ENCODE data around the gene HOXA3. TPM values are rescaled to one million over a fixed set of nuclear protein-coding genes. Genes with fewer than 3 reads are reported as not detected.

The HOXA3 gene
- total RNA-seq, 1 experiment from 2014 or later: 30.2 TPM

DNA sequence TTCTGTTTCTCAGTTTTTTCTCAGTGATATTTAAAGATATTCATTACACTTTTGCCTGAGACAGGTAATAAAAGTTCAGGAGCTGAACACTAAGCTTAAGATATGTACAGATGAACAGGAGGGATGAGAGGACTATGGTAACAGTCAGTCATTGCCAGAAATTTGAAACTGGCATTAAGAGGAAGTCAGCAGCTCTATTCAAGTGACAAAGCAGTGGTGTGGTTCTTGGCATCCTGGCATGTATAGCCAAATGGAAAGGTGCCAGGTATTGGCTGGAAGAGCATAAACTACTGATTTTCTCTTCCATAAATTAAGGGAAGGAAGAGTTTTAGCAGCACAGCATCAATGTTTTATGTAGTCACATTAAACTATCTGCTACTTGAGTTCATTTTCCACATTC, 79.3 kb downstream of the HOXA3 start:
- Histone ChIP-seq H3K4me1 (ENCODE audit: control insufficient read depth, insufficient read depth, low read length) (peaks cover 16% of the 10 kb centered on the region), H3K9me3 (ENCODE audit: control insufficient read depth, insufficient read depth, low read depth, low read length) (no peaks in the 10 kb centered on the region), H3K36me3 (ENCODE audit: control insufficient read depth, insufficient read depth, low read length) (no peaks in the 10 kb centered on the region), H3K27ac (ENCODE audit: low read length) (no peak overlapping the region), H3K27me3 (ENCODE audit: control insufficient read depth, insufficient read depth, low read length) (no peaks in the 10 kb centered on the region), H3K4me3 (ENCODE audit: low read depth in 2 of 2, low read length in 2 of 2) (no peak overlapping the region)
- no peak for TF ChIP-seq POLR2AphosphoS5 (IDR thresholded peaks at IDR 0.05; ENCODE audit: low read depth, low read length)
- TF ChIP-seq, protein P1, sequence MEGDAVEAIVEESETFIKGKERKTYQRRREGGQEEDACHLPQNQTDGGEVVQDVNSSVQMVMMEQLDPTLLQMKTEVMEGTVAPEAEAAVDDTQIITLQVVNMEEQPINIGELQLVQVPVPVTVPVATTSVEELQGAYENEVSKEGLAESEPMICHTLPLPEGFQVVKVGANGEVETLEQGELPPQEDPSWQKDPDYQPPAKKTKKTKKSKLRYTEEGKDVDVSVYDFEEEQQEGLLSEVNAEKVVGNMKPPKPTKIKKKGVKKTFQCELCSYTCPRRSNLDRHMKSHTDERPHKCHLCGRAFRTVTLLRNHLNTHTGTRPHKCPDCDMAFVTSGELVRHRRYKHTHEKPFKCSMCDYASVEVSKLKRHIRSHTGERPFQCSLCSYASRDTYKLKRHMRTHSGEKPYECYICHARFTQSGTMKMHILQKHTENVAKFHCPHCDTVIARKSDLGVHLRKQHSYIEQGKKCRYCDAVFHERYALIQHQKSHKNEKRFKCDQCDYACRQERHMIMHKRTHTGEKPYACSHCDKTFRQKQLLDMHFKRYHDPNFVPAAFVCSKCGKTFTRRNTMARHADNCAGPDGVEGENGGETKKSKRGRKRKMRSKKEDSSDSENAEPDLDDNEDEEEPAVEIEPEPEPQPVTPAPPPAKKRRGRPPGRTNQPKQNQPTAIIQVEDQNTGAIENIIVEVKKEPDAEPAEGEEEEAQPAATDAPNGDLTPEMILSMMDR (IDR thresholded peaks at IDR 0.05): no peak
- TF ChIP-seq, protein P2, sequence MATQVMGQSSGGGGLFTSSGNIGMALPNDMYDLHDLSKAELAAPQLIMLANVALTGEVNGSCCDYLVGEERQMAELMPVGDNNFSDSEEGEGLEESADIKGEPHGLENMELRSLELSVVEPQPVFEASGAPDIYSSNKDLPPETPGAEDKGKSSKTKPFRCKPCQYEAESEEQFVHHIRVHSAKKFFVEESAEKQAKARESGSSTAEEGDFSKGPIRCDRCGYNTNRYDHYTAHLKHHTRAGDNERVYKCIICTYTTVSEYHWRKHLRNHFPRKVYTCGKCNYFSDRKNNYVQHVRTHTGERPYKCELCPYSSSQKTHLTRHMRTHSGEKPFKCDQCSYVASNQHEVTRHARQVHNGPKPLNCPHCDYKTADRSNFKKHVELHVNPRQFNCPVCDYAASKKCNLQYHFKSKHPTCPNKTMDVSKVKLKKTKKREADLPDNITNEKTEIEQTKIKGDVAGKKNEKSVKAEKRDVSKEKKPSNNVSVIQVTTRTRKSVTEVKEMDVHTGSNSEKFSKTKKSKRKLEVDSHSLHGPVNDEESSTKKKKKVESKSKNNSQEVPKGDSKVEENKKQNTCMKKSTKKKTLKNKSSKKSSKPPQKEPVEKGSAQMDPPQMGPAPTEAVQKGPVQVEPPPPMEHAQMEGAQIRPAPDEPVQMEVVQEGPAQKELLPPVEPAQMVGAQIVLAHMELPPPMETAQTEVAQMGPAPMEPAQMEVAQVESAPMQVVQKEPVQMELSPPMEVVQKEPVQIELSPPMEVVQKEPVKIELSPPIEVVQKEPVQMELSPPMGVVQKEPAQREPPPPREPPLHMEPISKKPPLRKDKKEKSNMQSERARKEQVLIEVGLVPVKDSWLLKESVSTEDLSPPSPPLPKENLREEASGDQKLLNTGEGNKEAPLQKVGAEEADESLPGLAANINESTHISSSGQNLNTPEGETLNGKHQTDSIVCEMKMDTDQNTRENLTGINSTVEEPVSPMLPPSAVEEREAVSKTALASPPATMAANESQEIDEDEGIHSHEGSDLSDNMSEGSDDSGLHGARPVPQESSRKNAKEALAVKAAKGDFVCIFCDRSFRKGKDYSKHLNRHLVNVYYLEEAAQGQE (IDR thresholded peaks at IDR 0.05; ENCODE audit: insufficient read depth in 1 of 2, low read depth in 2 of 2, low read length in 1 of 2): no peak
- TF ChIP-seq TCF7L2 (IDR thresholded peaks at IDR 0.05; ENCODE audit: low read depth, low read length): no peak
- no peak for TF ChIP-seq SIN3A (IDR thresholded peaks at IDR 0.05; ENCODE audit: borderline replicate concordance, insufficient read depth, low read depth, low read length)
- BruUV-seq (replicated peaks): no TSS peak
- intact Hi-C loops (cut with micrococcal nuclease; ENCODE audit: unreplicated experiment) (no loop called here), in situ Hi-C loops (cut with HindIII; ENCODE audit: low pct_unique_long_range_greater_than_20kb, low sequenced_read_pairs) (no loop called here)
- ATAC-seq: no peak
- ChIA-PET POLR2A (interaction anchor here (0.7 kb wide), 1 partner anchor 112 kb away, joined by 15 read pairs; no protein-coding TSS in a partner anchor), CTCF (no interaction called here)
- DNase-seq (ENCODE audit: low read depth, low spot score): no peak

DNA sequence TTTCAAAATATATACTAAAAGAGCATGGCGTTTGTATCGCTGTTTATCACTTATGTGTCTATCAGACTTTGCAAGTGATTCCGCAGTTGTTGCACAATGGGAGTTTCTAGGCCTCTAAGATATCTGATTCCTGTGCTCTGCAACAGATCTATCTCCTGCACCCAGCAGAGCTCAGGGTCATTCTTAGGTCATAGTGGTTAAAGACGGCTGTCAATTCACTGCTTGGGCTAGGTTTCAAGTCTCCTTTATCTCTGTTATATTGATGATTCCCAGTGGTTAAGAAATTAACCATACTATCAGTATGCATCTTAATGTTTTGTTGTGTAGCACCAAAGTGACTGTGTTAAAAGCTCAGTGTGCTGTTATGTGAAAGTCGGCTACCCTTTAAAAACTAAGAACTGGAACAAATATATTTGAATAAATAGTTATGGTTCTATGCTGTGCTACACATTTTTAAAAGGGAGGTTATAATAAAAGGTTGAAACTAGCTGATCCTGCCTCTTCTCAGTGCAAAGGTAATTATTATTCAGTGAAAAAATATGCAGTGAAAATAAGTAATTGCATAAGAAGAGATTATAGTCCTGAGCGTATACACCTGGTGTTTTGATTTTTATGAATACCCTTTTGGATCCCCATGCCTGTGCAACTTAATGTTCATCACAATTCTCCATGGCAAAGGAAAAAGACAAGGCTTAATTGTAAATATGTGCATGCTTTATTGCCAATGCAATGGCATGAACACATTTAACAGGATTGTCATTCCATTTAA, 80.6 kb downstream of the HOXA3 start:
- intact Hi-C loops (cut with micrococcal nuclease; ENCODE audit: unreplicated experiment) (no loop called here), in situ Hi-C loops (cut with HindIII; ENCODE audit: low pct_unique_long_range_greater_than_20kb, low sequenced_read_pairs) (no loop called here)
- H3K4me1 ChIP-seq (ENCODE audit: control insufficient read depth, insufficient read depth, low read length): peaks cover 18% of the 10 kb centered on the region
- ChIA-PET POLR2A (no interaction called here), CTCF (no interaction called here)
- H3K9me3 ChIP-seq (ENCODE audit: control insufficient read depth, insufficient read depth, low read depth, low read length): no peaks in the 10 kb centered on the region
- DNase-seq (ENCODE audit: low read depth, low spot score): no peak
- TF ChIP-seq, protein P1 (IDR thresholded peaks at IDR 0.05): no peak
- no peak for TF ChIP-seq POLR2AphosphoS5 (IDR thresholded peaks at IDR 0.05; ENCODE audit: low read depth, low read length)
- peak; percentile 78 for TF ChIP-seq TCF7L2 (IDR thresholded peaks at IDR 0.05; ENCODE audit: low read depth, low read length)
- no peak for TF ChIP-seq SIN3A (IDR thresholded peaks at IDR 0.05; ENCODE audit: borderline replicate concordance, insufficient read depth, low read depth, low read length)
- no peak overlapping the region for H3K4me3 ChIP-seq (ENCODE audit: low read depth in 2 of 2, low read length in 2 of 2)
- no peaks in the 10 kb centered on the region for H3K36me3 ChIP-seq (ENCODE audit: control insufficient read depth, insufficient read depth, low read length)
- peak; percentile 66; the same call in 1 of the 2 replicates for ATAC-seq
- H3K27ac ChIP-seq (ENCODE audit: low read length): no peak overlapping the region
- no peaks in the 10 kb centered on the region for H3K27me3 ChIP-seq (ENCODE audit: control insufficient read depth, insufficient read depth, low read length)
- no TSS peak for BruUV-seq (replicated peaks)
